H9 (cell line): ENCODE data around the gene RCAN2. TPM values are rescaled to one million over a fixed set of nuclear protein-coding genes. Genes with fewer than 3 reads are reported as not detected.

Source experiments
- DNase-seq: peaks from one replicate; pipeline ENCODE4 v3.0.0-alpha.2; 2017
- H2AFZ ChIP-seq: one replicate; pipeline ENCODE4 v1.6.1; 2013; ENCODE audit warnings: mild to moderate bottlenecking, low read length, control low read depth, moderate library complexity
- H2AK5ac ChIP-seq: 2 replicates; pipeline ENCODE4 v1.6.1; 2013; ENCODE audit warnings: low read length, control low read depth, mixed read lengths; ENCODE audit not compliant: insufficient read length
- H2BK120ac ChIP-seq: one replicate; pipeline ENCODE4 v1.6.1; 2013; ENCODE audit warnings: low read depth, mild to moderate bottlenecking, low read length, control low read depth, inconsistent platforms; ENCODE audit not compliant: poor library complexity, severe bottlenecking
- H2BK12ac ChIP-seq: 2 replicates; pipeline ENCODE4 v1.6.1; 2013; ENCODE audit warnings: low read length, control low read depth, mixed read lengths, low read depth; ENCODE audit not compliant: insufficient read length
- H2BK15ac ChIP-seq: 2 replicates; pipeline ENCODE4 v1.6.1; 2013; ENCODE audit warnings: low read depth, low read length, control low read depth
- H2BK20ac ChIP-seq: one replicate; pipeline ENCODE4 v1.6.1; 2013; ENCODE audit warnings: low read depth, mild to moderate bottlenecking, low read length, control low read depth, inconsistent platforms; ENCODE audit not compliant: poor library complexity, severe bottlenecking
- H2BK5ac ChIP-seq: 2 replicates; pipeline ENCODE4 v1.6.1; 2013; ENCODE audit warnings: low read length, control low read depth, mixed read lengths; ENCODE audit not compliant: insufficient read length
- H3K14ac ChIP-seq: 2 replicates; pipeline ENCODE4 v1.6.1; 2013; ENCODE audit warnings: low read length, control low read depth; ENCODE audit not compliant: insufficient read depth
- H3K18ac ChIP-seq: 2 replicates; pipeline ENCODE4 v1.6.1; 2013; ENCODE audit warnings: low read depth, mild to moderate bottlenecking, mixed read lengths, low read length, control low read depth; ENCODE audit not compliant: insufficient read length
- H3K23ac ChIP-seq: 2 replicates; pipeline ENCODE4 v1.6.1; 2013; ENCODE audit warnings: low read length, control low read depth, mixed read lengths, low read depth; ENCODE audit not compliant: insufficient read length
- H3K23me2 ChIP-seq: 2 replicates; pipeline ENCODE4 v1.6.1; 2013; ENCODE audit warnings: low read depth, mild to moderate bottlenecking, mixed read lengths, low read length, control low read depth; ENCODE audit not compliant: insufficient read length, poor library complexity, severe bottlenecking
- H3K27ac ChIP-seq: 2 replicates; pipeline ENCODE4 v1.5.1; 2013; ENCODE audit warnings: low read length, control low read depth, mixed read lengths, low read depth; ENCODE audit not compliant: insufficient read length
- H3K27me3 ChIP-seq: 2 replicates; pipeline ENCODE4 v1.6.1; 2013; ENCODE audit warnings: low read length, control low read depth, inconsistent platforms; ENCODE audit not compliant: insufficient read depth
- H3K4ac ChIP-seq: 2 replicates; pipeline ENCODE4 v1.6.1; 2013; ENCODE audit warnings: low read depth, mild to moderate bottlenecking, control low read depth, inconsistent platforms, low read length, moderate library complexity
- H3K4me1 ChIP-seq: 2 replicates; pipeline ENCODE4 v1.6.1; 2013; ENCODE audit warnings: low read length, control low read depth, inconsistent platforms; ENCODE audit not compliant: insufficient read depth
- H3K4me2 ChIP-seq: 2 replicates; pipeline ENCODE4 v1.6.1; 2013; ENCODE audit warnings: low read length, control low read depth, mixed read lengths; ENCODE audit not compliant: insufficient read length, insufficient read depth
- H3K56ac ChIP-seq: 2 replicates; pipeline ENCODE4 v1.6.1; 2013; ENCODE audit warnings: low read depth, mild to moderate bottlenecking, mixed read lengths, low read length, control low read depth; ENCODE audit not compliant: insufficient read length
- H3K79me1 ChIP-seq: 2 replicates; pipeline ENCODE4 v1.6.1; 2013; ENCODE audit warnings: low read depth, mild to moderate bottlenecking, moderate library complexity, low read length, control low read depth, inconsistent platforms; ENCODE audit not compliant: insufficient read depth, poor library complexity, severe bottlenecking
- H3K79me2 ChIP-seq: 2 replicates; pipeline ENCODE4 v1.6.1; 2013; ENCODE audit warnings: low read length, control low read depth, inconsistent platforms; ENCODE audit not compliant: insufficient read depth
- H3K9ac ChIP-seq: 2 replicates; pipeline ENCODE4 v1.6.1; 2013; ENCODE audit warnings: low read length, control low read depth, mixed read lengths; ENCODE audit not compliant: insufficient read length; ENCODE audit errors: extremely low read depth
- H3K9me3 ChIP-seq: one replicate; pipeline ENCODE4 v1.6.1; 2013; ENCODE audit warnings: low read depth, low read length, inconsistent platforms; ENCODE audit not compliant: control insufficient read depth
- H3T11ph ChIP-seq: one replicate; pipeline ENCODE4 v1.6.1; 2013; ENCODE audit warnings: mild to moderate bottlenecking, low read length, control low read depth, inconsistent platforms
- H4K20me1 ChIP-seq: one replicate; pipeline ENCODE4 v1.6.1; 2013; ENCODE audit not compliant: control insufficient read depth, insufficient read length, insufficient read depth
- H4K5ac ChIP-seq: 2 replicates; pipeline ENCODE4 v1.6.1; 2013; ENCODE audit warnings: low read depth, mild to moderate bottlenecking, mixed read lengths, low read length, control low read depth; ENCODE audit not compliant: insufficient read length
- H4K8ac ChIP-seq: replicated peaks from 2 replicates; pipeline ENCODE4 v1.6.1; 2013; ENCODE audit warnings: low read length, control low read depth, mixed read lengths, low read depth; ENCODE audit not compliant: insufficient read length
- H4K91ac ChIP-seq: 2 replicates; pipeline ENCODE4 v1.6.1; 2013; ENCODE audit warnings: low read depth, mild to moderate bottlenecking, moderate library complexity, mixed read lengths, low read length, control low read depth; ENCODE audit not compliant: insufficient read length
- H3K27ac Mint-ChIP-seq, 3 experiments: 2 replicates in 2 of 3; 3 replicates in 1 of 3; pipeline ENCODE4 v1.8.0; 2020 to 2021; ENCODE audit warnings: mixed read lengths in 3 of 3, mild to moderate bottlenecking in 1 of 3, moderate library complexity in 1 of 3
- H3K27me3 Mint-ChIP-seq: 2 replicates; pipeline ENCODE4 v1.8.0; 2021; ENCODE audit warnings: low read depth, mild to moderate bottlenecking, moderate library complexity, mixed read lengths
- H3K36me3 Mint-ChIP-seq, 3 experiments: 2 replicates in 2 of 3; 3 replicates in 1 of 3; pipeline ENCODE4 v1.8.0; 2020 to 2021; ENCODE audit warnings: low read depth in 3 of 3, mixed read lengths in 3 of 3; ENCODE audit not compliant: insufficient read depth in 1 of 3
- H3K4me1 Mint-ChIP-seq, 2 experiments: 2 replicates each; pipeline ENCODE4 v1.8.0; 2020; ENCODE audit warnings: mixed read lengths in 2 of 2
- H3K4me3 Mint-ChIP-seq, 2 experiments: 2 replicates in 1 of 2; 3 replicates in 1 of 2; pipeline ENCODE4 v1.8.0; 2020 to 2021; ENCODE audit warnings: mild to moderate bottlenecking in 2 of 2, mixed read lengths in 2 of 2, moderate library complexity in 1 of 2
- H3K9me3 Mint-ChIP-seq, 2 experiments: 2 replicates in 1 of 2; 3 replicates in 1 of 2; pipeline ENCODE4 v1.8.0; 2020; ENCODE audit warnings: mild to moderate bottlenecking in 2 of 2, mixed read lengths in 2 of 2, moderate library complexity in 1 of 2
- WGBS: extraction: QIAGEN DNeasy Blood & Tissue Kit; methylation state at CpG from one replicate; pipeline ENCODE4 v1.1.7; 2013; ENCODE audit warnings: missing lambda C conversion rate, low lambda C conversion rate, mixed read lengths; ENCODE audit not compliant: insufficient read length; ENCODE audit errors: extremely low coverage; 5-methylcytosine and 5-hydroxymethylcytosine counted together
- total RNA-seq: library from RNA; stranded (reverse); gene quantifications from 2 replicates; pipeline ENCODE4 v1.2.1, GENCODE V29; 2021
- TF ChIP-seq, protein P1 (sequence below): fragments of 200-600 bp; sonication (generic); conservative IDR thresholded peaks from 3 replicates; pipeline ENCODE4 v1.8.0; 2021; ENCODE audit warnings: antibody characterized with exemption, mild to moderate bottlenecking

RCAN2 gene
- total RNA-seq, 1 experiment from 2014 or later: 3.0 TPM

DNA sequence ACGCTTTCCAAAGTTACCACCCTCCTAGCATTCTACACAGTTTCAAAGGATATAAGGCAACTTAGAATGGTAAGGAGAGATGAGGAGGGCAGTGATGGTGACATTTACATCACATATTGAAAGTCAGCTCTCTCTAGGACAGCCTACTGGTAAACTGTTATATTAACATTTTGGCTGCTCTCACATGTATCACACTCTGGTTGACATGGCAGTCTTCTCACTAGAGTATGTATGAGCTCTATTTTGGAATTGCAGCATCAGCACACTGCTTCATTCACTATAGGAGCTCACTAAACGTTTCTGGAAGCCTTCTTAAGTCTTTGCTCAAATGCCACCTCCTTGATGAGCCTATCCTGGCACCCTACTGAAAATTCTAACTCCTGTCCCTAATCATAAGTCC, 184.8 kb downstream of the RCAN2 start:
- H3K27ac ChIP-seq: no peak overlapping the region
- H2BK12ac ChIP-seq: no peak overlapping the region
- H2BK5ac ChIP-seq: no peak overlapping the region
- no peaks in the 10 kb centered on the region for H3K79me2 ChIP-seq
- Mint-ChIP-seq H3K4me1 (no peaks in the 10 kb centered on the region), H3K4me3 (no peak overlapping the region), H3K9me3 (no peaks in the 10 kb centered on the region), H3K27ac (no peak overlapping the region), H3K36me3 (no peaks in the 10 kb centered on the region), H3K27me3 (no peaks in the 10 kb centered on the region; the same call in 1 of the 2 replicates)
- no peak overlapping the region for H3K9ac ChIP-seq
- DNase-seq: no peak
- H3K79me1 ChIP-seq: no peaks in the 10 kb centered on the region
- no peak overlapping the region for H2AFZ ChIP-seq
- no peaks in the 10 kb centered on the region for H3K4me1 ChIP-seq
- TF ChIP-seq, protein P1, sequence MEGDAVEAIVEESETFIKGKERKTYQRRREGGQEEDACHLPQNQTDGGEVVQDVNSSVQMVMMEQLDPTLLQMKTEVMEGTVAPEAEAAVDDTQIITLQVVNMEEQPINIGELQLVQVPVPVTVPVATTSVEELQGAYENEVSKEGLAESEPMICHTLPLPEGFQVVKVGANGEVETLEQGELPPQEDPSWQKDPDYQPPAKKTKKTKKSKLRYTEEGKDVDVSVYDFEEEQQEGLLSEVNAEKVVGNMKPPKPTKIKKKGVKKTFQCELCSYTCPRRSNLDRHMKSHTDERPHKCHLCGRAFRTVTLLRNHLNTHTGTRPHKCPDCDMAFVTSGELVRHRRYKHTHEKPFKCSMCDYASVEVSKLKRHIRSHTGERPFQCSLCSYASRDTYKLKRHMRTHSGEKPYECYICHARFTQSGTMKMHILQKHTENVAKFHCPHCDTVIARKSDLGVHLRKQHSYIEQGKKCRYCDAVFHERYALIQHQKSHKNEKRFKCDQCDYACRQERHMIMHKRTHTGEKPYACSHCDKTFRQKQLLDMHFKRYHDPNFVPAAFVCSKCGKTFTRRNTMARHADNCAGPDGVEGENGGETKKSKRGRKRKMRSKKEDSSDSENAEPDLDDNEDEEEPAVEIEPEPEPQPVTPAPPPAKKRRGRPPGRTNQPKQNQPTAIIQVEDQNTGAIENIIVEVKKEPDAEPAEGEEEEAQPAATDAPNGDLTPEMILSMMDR: no peak
- no peak overlapping the region for H3K14ac ChIP-seq
- H2BK20ac ChIP-seq: no peak overlapping the region
- no peak overlapping the region for H4K5ac ChIP-seq
- no peaks in the 10 kb centered on the region for H3K9me3 ChIP-seq
- WGBS: no CpG with 5 or more reads among the region's 2 CpGs
- H4K8ac ChIP-seq: no peak overlapping the region
- H3K23me2 ChIP-seq: no peaks in the 10 kb centered on the region
- no peak overlapping the region for H3K23ac ChIP-seq
- H2BK15ac ChIP-seq: no peak overlapping the region
- H4K91ac ChIP-seq: no peak overlapping the region
- no peak overlapping the region for H3T11ph ChIP-seq
- no peak overlapping the region for H2BK120ac ChIP-seq
- no peak overlapping the region for H3K18ac ChIP-seq
- H4K20me1 ChIP-seq: peaks cover 2% of the 10 kb centered on the region
- no peak overlapping the region for H3K4ac ChIP-seq
- H3K56ac ChIP-seq: no peak overlapping the region
- no peak overlapping the region for H2AK5ac ChIP-seq
- no peaks in the 10 kb centered on the region for H3K27me3 ChIP-seq
- no peak overlapping the region for H3K4me2 ChIP-seq
